ENCODE results near the gene IRAG1.

IRAG1 gene

DNA sequence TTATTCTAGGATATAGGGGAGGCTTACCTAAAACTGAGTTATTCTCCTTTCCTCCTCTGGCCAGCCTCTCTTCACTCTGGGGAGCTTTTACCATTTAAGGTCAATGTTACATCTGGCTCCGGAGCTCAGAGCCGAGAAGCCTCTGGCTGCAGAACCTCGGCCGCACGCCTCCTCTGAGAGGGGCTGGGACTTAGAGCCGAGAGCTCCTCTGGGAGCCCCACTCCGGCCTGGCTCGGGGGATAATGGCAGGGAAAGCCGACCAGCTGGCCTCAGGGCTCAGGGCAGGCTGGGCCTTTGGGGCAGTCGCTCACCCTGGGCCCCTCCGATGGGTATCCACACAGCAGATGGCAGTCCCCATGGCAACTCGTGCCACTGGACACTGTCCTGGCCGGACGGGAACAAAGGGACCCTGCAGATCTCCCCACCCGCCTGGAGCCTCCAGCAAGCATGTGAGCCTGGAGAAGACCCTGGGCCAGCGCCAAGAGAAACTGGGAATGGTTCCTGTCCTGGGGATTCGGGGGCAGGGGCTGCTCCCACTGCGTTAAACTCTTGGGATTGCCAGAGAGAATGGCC, at the start of gene IRAG1:
Gene IRAG1 (minus strand): TSS at position 247 of the 573 bp plus-strand sequence. CDS start 153 bp downstream, at position 94.
- no peak for DNase-seq (ENCODE audit: low spot score)

DNA sequence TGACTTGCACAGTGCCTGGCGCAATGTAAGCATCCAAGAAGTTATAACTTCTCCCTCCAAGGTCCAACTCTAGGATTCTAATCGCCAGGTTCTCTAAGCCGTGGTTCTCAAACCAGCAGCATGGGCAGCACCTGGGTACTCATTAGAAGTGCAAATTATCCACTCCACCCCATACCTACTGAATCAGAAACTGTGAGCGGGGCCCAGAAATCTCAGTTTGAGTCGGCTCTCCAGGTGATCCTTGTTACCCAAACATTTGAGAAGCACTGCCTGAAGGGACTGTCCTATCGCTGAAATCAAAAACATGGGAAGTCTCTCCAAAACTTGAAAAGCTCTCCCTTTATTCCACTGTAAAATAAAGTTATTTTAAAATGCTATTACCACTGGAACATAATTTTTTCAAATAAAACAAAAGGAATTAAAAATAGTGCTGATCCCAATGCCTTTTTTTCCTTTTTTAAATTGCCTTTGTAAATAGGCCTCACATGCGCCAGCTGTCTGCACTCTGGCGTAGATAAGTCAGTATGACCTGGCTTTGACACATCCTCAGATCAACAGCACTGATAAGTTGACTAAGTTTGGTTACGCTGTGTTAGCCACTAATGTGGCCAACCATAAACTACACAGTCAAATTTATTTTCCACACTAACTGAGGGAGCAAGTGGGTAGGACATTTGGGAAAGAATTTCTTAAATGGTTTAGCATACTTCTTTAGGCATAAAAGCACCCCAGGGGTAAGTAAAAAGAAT, 49.1 kb upstream of the IRAG1 start:
- no peak for DNase-seq (ENCODE audit: low spot score)

DNA sequence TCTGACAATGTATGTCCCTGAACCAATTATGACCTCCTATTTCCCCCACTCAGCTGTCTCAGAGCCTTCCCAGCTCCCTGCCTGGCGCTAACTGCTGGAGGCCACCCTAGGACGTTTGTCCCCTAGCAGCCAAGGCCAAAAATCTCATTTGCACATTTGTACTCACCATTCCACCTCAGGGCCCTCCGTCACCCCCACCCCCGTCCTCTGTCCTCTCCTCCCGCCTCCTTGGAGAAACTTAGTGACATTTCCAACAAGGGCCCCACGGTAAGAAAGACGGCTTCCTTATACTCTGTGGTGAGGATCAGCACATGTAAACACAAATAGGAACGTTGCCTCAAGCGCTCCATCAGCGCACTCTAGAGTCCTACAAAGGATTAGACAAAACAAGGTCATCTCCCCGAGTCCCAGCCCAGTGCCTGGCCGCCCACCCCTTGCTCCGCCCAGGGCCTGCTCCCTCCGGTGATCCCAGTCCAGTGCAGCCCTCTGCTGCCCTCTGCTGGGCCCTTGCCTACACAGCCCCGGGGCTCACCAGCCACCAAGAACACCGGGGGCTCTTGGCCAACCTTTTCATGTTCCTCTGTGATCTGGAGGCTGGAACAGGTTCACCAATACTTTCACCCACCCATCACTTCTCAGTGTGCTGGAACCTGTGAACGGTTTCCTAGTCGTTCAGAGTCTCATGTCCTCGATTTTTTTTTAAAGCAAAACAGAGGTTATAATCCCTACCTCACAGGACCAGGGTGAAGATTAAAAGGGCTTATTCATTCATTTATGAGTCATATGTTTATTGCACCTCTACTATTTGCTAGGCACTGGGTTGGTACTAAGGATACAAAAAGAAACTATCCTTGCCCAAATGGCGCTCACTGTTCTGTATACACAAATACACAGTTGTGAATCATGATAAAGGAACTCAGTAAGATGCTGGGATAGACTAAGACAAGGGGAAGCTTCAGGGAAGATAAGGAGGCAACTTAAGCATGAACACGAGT, 42.2 kb upstream of the IRAG1 start:
- peak; percentile 96 for DNase-seq (ENCODE audit: low spot score)

DNA sequence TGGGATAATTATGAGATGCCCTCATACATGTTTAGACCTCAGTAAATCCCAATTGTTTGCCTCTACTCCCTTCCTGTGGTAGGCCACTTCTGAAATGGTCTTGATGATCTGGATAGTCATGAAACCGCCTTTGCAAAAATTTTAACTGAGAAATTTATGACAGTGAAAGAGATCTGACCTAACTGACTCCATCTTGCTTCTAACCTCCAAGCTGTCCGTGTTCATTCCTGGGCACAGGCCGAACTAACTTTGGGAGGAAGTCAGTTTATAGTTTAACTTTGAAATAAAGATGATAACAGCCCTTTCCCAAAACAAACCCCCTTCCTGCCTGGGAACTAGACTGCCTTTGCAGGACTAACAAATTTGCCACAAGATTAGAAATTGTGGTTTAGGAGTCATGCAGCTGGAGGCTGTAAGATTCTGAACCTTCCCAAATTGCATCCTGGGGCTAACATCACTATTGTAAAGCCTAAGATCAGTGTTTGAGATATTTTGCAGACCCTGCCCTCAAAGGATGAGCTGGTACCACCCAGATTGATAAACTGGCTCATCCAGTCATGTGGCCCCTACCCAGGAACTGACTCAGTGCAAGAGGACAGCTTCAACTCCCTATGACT, 37.6 kb upstream of the IRAG1 start:
- DNase-seq (ENCODE audit: low spot score), result no peak

DNA sequence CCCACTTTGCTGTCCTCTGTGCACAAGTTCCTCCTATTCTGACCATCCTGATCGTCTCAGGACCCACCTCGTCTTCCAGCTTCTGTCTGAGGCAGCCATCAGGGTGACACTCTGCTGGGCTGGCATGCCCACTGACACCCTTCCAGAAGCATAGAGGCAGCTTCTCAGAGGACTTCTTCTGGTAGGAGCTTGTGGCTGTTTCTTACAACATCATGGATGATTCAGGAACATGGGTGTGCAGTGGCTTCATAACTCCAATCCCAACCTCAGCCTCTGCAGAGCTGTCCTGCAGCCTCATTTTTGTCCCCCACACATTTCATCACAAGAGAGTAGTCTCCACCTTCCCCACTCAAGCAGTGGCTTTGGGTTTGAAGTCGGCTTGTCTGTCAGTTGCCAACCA, 36.6 kb upstream of the IRAG1 start:
- no peak for DNase-seq (ENCODE audit: low spot score)

- DNase-seq (ENCODE audit: low spot score), result no peak
These were observed 35.4 kb upstream of the IRAG1 start for GRCh38 chr11:10728789-10729472.

- DNase-seq (ENCODE audit: low spot score), result no peak
These were observed 34.6 kb upstream of the IRAG1 start for GRCh38 chr11:10728154-10728553.

DNA sequence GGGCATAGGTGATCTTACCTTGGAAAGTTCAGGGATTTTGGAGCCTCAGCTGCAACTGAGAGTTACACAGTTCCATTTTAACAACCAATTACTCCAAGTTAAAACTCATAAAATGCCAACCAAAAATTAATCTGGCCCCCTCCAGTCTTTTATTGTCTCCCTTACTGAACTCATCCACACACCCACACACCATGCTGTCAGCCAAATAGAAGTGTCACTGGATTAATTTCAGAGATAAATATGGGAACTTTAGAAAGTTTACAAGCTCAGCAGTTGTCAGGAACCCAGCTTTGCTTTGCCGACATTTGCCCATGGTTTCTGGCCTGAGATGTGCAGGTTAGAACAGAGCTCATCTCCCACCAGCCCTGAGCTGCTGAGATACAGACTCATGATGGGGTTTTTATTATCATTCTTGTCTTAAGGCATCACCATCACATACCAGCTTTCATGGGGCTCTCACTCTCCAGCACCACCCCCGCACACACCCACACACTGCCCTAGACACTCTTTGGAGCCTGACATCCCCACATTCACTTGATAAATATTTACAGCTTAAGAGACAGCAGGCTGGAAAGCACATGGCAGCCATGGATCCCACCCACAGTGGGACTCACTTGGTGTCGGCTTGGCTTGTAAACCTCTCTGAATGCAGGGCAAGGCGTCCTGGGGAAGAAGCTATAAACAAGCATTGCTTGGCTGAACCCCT, 33.7 kb upstream of the IRAG1 start:
- no peak for DNase-seq (ENCODE audit: low spot score)

GRCh38 chr11:10725907-10726253, 32.3 kb upstream of the IRAG1 start:
- DNase-seq (ENCODE audit: low spot score), result no peak

DNA sequence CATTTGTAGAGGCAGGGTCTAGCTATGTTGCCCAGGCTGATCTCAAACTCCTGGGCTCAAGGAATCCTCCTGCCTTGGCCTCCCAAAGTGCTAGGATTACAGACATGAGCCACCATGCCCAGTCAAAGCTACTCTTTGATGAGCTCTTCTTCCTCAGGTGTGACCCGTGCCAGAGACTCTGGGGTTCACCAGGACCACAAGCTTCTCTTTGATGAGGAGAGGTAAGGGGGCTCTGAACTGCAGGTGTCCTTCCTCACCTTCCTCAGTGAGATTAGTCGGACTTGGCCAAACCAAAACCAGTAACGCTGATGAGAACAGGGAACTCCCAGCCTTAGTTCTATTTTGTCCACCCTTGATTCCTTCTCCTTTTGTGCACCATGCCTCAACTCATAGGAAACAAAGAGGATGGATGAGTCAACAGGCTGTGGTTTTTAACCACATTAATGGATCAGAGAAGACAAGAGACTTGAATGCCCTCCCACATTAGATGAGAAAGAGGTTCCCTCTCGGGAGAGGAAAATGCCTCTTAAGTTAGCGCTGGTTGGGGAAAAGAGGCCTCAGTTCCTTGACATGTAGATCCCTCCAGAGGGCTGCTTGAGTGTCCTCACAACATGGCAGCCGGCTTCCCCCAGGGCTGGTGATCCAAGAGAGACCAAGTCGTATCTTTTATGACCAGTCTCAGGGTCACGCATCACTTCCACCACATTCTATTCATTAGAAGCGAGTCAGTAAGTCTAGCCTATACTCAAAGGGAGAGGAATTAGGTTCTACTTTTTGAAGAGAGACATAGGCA, 31.8 kb upstream of the IRAG1 start:
- no peak for DNase-seq (ENCODE audit: low spot score)

- DNase-seq (ENCODE audit: low spot score), result no peak
These were observed 28.8 kb upstream of the IRAG1 start for GRCh38 chr11:10722307-10722706.

- DNase-seq (ENCODE audit: low spot score), result no peak
These were observed 27.4 kb upstream of the IRAG1 start for GRCh38 chr11:10720881-10721376.

- no peak for DNase-seq (ENCODE audit: low spot score)
These were observed 26.1 kb upstream of the IRAG1 start for GRCh38 chr11:10719616-10720015.

GRCh38 chr11:10716543-10717259, 23.1 kb upstream of the IRAG1 start:
- DNase-seq (ENCODE audit: low spot score), result no peak

DNA sequence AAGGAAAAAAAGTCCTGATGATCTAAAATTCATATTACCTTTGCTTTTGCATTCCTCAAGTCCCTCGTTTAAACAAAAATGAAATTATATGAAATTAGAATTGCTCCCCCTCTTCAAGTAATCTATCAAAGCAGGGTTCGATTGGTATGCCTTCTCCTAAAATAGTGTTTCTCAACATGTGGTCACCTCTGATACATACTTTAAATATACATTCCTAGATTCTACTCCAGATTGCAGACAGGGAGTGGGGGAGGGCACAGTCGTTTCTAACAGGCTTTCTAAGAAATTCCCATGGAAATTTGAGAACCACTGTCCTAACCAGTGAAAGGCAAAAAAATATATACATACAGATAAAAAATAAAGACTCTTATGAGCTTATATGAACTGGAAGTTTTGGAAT, 22.6 kb upstream of the IRAG1 start:
- no peak for DNase-seq (ENCODE audit: low spot score)

DNA sequence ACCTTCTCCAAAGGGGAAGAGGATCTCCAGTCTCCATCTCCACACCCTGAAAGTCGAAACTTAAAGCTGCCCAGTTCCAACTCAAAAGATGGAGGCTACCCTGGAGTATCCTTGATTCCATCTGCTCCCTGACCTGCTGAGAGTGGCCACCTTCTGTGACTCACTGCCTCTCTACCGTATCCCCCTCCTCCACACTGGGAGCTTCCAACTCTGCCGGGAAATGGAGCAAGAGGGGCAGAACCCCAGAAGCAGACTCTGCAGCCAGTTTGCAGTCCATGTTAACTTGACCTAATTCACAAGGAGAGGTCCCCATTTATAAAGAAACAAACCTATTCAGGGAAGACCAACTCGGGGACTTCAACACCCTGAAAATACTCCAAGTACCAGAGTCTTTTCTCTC, 22.0 kb upstream of the IRAG1 start:
- DNase-seq (ENCODE audit: low spot score), result no peak

- no peak for DNase-seq (ENCODE audit: low spot score)
These were observed 15.9 kb upstream of the IRAG1 start for GRCh38 chr11:10709299-10710086.

GRCh38 chr11:10708131-10708530, 14.6 kb upstream of the IRAG1 start:
- no peak for DNase-seq (ENCODE audit: low spot score)

GRCh38 chr11:10701982-10702381, 8.4 kb upstream of the IRAG1 start:
- DNase-seq (ENCODE audit: low spot score), result no peak
